ENCODE measurements around the gene PRSS58. TPM values are rescaled to one million over a fixed set of nuclear protein-coding genes. Genes with fewer than 3 reads are reported as not detected.

Gene PRSS58
- total RNA-seq, 1 donor from 2014 or later: not detected

- no peak overlapping the region for H3K4me3 Mint-ChIP-seq
- TF ChIP-seq, protein P1, sequence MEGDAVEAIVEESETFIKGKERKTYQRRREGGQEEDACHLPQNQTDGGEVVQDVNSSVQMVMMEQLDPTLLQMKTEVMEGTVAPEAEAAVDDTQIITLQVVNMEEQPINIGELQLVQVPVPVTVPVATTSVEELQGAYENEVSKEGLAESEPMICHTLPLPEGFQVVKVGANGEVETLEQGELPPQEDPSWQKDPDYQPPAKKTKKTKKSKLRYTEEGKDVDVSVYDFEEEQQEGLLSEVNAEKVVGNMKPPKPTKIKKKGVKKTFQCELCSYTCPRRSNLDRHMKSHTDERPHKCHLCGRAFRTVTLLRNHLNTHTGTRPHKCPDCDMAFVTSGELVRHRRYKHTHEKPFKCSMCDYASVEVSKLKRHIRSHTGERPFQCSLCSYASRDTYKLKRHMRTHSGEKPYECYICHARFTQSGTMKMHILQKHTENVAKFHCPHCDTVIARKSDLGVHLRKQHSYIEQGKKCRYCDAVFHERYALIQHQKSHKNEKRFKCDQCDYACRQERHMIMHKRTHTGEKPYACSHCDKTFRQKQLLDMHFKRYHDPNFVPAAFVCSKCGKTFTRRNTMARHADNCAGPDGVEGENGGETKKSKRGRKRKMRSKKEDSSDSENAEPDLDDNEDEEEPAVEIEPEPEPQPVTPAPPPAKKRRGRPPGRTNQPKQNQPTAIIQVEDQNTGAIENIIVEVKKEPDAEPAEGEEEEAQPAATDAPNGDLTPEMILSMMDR (conservative IDR thresholded peaks at IDR 0.05): no peak
- no peaks in the 10 kb centered on the region for H3K4me1 Mint-ChIP-seq
- H3K27ac Mint-ChIP-seq (ENCODE audit: unreplicated experiment): no peak overlapping the region
- DNase-seq (ENCODE audit: low read depth, low spot score): no peak
- H3K36me3 Mint-ChIP-seq (ENCODE audit: low read depth): no peaks in the 10 kb centered on the region
- no peaks in the 10 kb centered on the region for H3K9me3 Mint-ChIP-seq
- H3K27me3 Mint-ChIP-seq (ENCODE audit: low read depth): peaks cover 19% of the 10 kb centered on the region
Measured at GRCh38 chr7:142228537-142229104, 29.2 kb downstream of the PRSS58 start.

Other genes with a start within 250 kb of the PRSS58 start
- gene MGAM2, start 146.3 kb downstream of the PRSS58 start, total RNA-seq: 0.07 TPM in 2 replicates

All from neural crest cell (in vitro differentiated cells).